ENCODE measurements around the gene NCOR2. TPM values are rescaled to one million over a fixed set of nuclear protein-coding genes. Genes with fewer than 3 reads are reported as not detected.

NCOR2 gene
- total and polyA plus RNA-seq, 2 of the 8 experiments (the other 6 are each of a cell fraction or from before 2014, with no cell fraction given): 14.8 to 275 TPM

- H4K8ac ChIP-seq (ENCODE audit: extremely low read depth, insufficient read depth, low read length): no peak overlapping the region
- H3K79me2 ChIP-seq (ENCODE audit: control insufficient read depth in 1 of 2, insufficient read depth in 2 of 2, low read length in 2 of 2): no peaks in the 10 kb centered on the region
- no peak overlapping the region for H2AFZ ChIP-seq (ENCODE audit: low read length)
- H3K56ac ChIP-seq (replicated peaks; ENCODE audit: insufficient read length, low read depth, low read length): no peak overlapping the region
- no peak overlapping the region for H3K4ac ChIP-seq (replicated peaks; ENCODE audit: insufficient read length, low read depth, low read length)
- no peak overlapping the region for H2BK12ac ChIP-seq (ENCODE audit: low read depth, low read length)
- FAIRE-seq (no peak), DNase-seq (ENCODE audit: low read depth in 1 of 2, low spot score in 2 of 2) (no peak)
- no peak overlapping the region for H3K14ac ChIP-seq (ENCODE audit: insufficient read length)
- no peaks in the 10 kb centered on the region for H3K79me1 ChIP-seq (ENCODE audit: low read depth, low read length)
- H2AK5ac ChIP-seq (ENCODE audit: low read depth, low read length): no peak overlapping the region
- ChIA-PET POLR2A (ENCODE audit: partially characterized antibody) (interaction anchor here (0.9 kb wide), 1 partner anchor 11 kb away, joined by 3 read pairs; the partner anchor contains the start of gene NCOR2), CTCF (ENCODE audit: partially characterized antibody) (interaction anchor here (0.8 to 2.4 kb wide), 7 partner anchors 9 to 186 kb away, joined by 3 to 14 read pairs (median 5); no protein-coding TSS in a partner anchor)
- no peak overlapping the region for H2BK20ac ChIP-seq (ENCODE audit: low read length)
- no peak overlapping the region for H2BK120ac ChIP-seq (replicated peaks; ENCODE audit: low read depth, low read length)
- no peak overlapping the region for H3K4me2 ChIP-seq (ENCODE audit: insufficient read depth in 1 of 2, low read depth in 2 of 2, low read length in 2 of 2)
- WGBS, 2 experiments (ENCODE audit: extremely low coverage in 1 of 2, insufficient coverage in 1 of 2, insufficient read length in 1 of 2, insufficient replicate concordance in 2 of 2, low coverage in 1 of 2, low lambda C conversion rate in 2 of 2, missing lambda C conversion rate in 1 of 2): 93% methylated on average over 3 of the region's 3 CpGs; no CpG with 5 or more reads in 1 of the 2 experiments
- no peaks in the 10 kb centered on the region for H3K36me3 ChIP-seq (ENCODE audit: control insufficient read depth in 2 of 4, insufficient read depth in 4 of 4, low read length in 3 of 4)
- no peak overlapping the region for H2BK5ac ChIP-seq (ENCODE audit: low read depth, low read length)
- H3K9ac ChIP-seq (replicated peaks in 1 of 4; ENCODE audit: extremely low read depth in 1 of 4, low read depth in 3 of 4, low read length in 3 of 4): no peak overlapping the region
- no peak overlapping the region for H3K23ac ChIP-seq (ENCODE audit: insufficient read length)
- H4K20me1 ChIP-seq (replicated peaks in 1 of 2; ENCODE audit: control insufficient read depth in 1 of 2, insufficient read depth in 2 of 2, low read length in 2 of 2): no peaks in the 10 kb centered on the region
- no peaks in the 10 kb centered on the region for H3K27me3 ChIP-seq (replicated peaks in 1 of 4; ENCODE audit: control insufficient read depth in 3 of 4, extremely low read depth in 1 of 4, insufficient read depth in 3 of 4, low read length in 3 of 4)
- no peak overlapping the region for H4K5ac ChIP-seq (ENCODE audit: insufficient read length, low read depth, low read length)
- H3K27ac ChIP-seq (ENCODE audit: low read depth, low read length): no peak overlapping the region
- no peak overlapping the region for H2BK15ac ChIP-seq (ENCODE audit: low read length)
- H3K4me3 ChIP-seq (ENCODE audit: extremely low read depth in 1 of 4, insufficient read depth in 2 of 4, low read depth in 3 of 4, low read length in 4 of 4): no peak overlapping the region
- H3K4me1 ChIP-seq (replicated peaks in 1 of 4; ENCODE audit: control insufficient read depth in 3 of 4, insufficient read depth in 4 of 4, low read length in 3 of 4): peaks cover 0 to 10% (median 2%) of the 10 kb centered on the region in 4 experiments; a peak in 5 of 7 replicates
- no peak overlapping the region for H4K91ac ChIP-seq (replicated peaks; ENCODE audit: insufficient read length, low read length)
- no peaks in the 10 kb centered on the region; the same call in 1 of the 2 replicates for H3K23me2 ChIP-seq (ENCODE audit: low read depth, low read length)
- H3K18ac ChIP-seq (ENCODE audit: extremely low read depth, low read length): no peak overlapping the region
- H3K9me3 ChIP-seq (ENCODE audit: insufficient read depth in 2 of 2, low read depth in 1 of 2, low read length in 1 of 2): peaks cover 5% of the 10 kb centered on the region in 2 experiments; a peak in 2 of 4 replicates
- no peak for TF ChIP-seq TCF12 (IDR thresholded peaks at IDR 0.05; ENCODE audit: low read depth, low read length)
- no peak for TF ChIP-seq RAD21 (IDR thresholded peaks at IDR 0.05 in 1 of 2, conservative IDR thresholded peaks at IDR 0.05 in 1 of 2; ENCODE audit: low read depth in 2 of 2, low read length in 2 of 2)
- no peak for TF ChIP-seq TBP (IDR thresholded peaks at IDR 0.05; ENCODE audit: low read depth, low read length)
These were observed 11.4 kb upstream of the NCOR2 start for GRCh38 chr12:124578854-124579253.

Measured in H1 (cell line).